HepG2 (cell line): ENCODE results near the gene IQCB1. TPM values are rescaled to one million over a fixed set of nuclear protein-coding genes. Genes with fewer than 3 reads are reported as not detected.

Experiments
- ATAC-seq: fragments of 200-7000 bp; cut with Tn5 transposase; 3 replicates; pipeline ENCODE4 v1.9.1; 2020; ENCODE audit warnings: mild to moderate bottlenecking, moderate library complexity
- BruUV-seq: library from RNA; stranded (reverse); fragments of 400-500 nt; replicated peaks from 2 replicates; lab custom pipeline; 2021; lab: Mats Ljungman, UMichigan
- CTCF ChIA-PET: fragments of 300-600 bp; formaldehyde crosslinking; extraction: SDS; loops from one replicate; lab custom pipeline; 2021; ENCODE audit warnings: low total read pairs, inconsistent platforms, low intra/inter-chr PET ratio; lab: Yijun Ruan, JAX
- POLR2A ChIA-PET: fragments of 350-600 bp; sonication (Branson Sonifier 250); formaldehyde crosslinking; loops from one replicate; lab custom pipeline; 2020; ENCODE audit warnings: antibody characterized with exemption, inconsistent platforms; lab: Yijun Ruan, JAX
- DNase-seq: peaks from one replicate; pipeline ENCODE4 v3.0.0-alpha.2; 2015; ENCODE audit warnings: low spot score
- FAIRE-seq: peaks from 3 replicates; lab custom pipeline; 2011; peaks lifted over from hg19 to GRCh38; lab: Jason Lieb, UNC
- H2AFZ ChIP-seq: one replicate; pipeline ENCODE4 v1.6.1; 2011; ENCODE audit warnings: low read length, inconsistent platforms
- H3K27ac ChIP-seq: fragments of 300-600 bp; 3 replicates; pipeline ENCODE4 v1.8.0; 2011; ENCODE audit warnings: mixed run types, mild to moderate bottlenecking, mixed read lengths, low read length, inconsistent platforms; ENCODE audit not compliant: insufficient read depth; ENCODE audit errors: extremely low read length
- H3K27me3 ChIP-seq, 2 experiments: fragments of 200-600 bp in 1 of 2; 2 replicates in 1 of 2; 3 replicates in 1 of 2; pipeline versions ENCODE4 v1.6.0 to v1.8.0; 2011; ENCODE audit warnings: low read length in 2 of 2, mild to moderate bottlenecking in 2 of 2, moderate library complexity in 2 of 2, inconsistent platforms in 1 of 2; ENCODE audit not compliant: insufficient read depth in 2 of 2, control insufficient read depth in 1 of 2
- H3K36me3 ChIP-seq, 2 experiments: fragments of 200-600 bp in 1 of 2; replicated peaks in 1 of 2; 2 replicates in 1 of 2; 3 replicates in 1 of 2; pipeline versions ENCODE4 v1.5.1 to v1.8.0; 2011; ENCODE audit warnings: low read length in 2 of 2, inconsistent platforms in 1 of 2; ENCODE audit not compliant: insufficient read depth in 2 of 2, control insufficient read depth in 1 of 2
- H3K4me1 ChIP-seq: 2 replicates; pipeline ENCODE4 v1.5.1; 2012; ENCODE audit warnings: low read length, inconsistent platforms; ENCODE audit not compliant: insufficient read depth
- H3K4me2 ChIP-seq: 2 replicates; pipeline ENCODE4 v1.6.0; 2011; ENCODE audit warnings: low read depth, low read length, inconsistent platforms
- H3K4me3 ChIP-seq, 3 experiments: fragments of 200-600 bp in 1 of 3; sonication (generic), shearing (Covaris generic) in 1 of 3; replicated peaks in 1 of 3; 2 replicates each; pipeline ENCODE4 v1.5.1; 2011 to 2016; ENCODE audit warnings: low read length in 3 of 3, inconsistent platforms in 2 of 3, low read depth in 2 of 3, mild to moderate bottlenecking in 2 of 3, control low read depth in 1 of 3, mixed read lengths in 1 of 3; ENCODE audit not compliant: insufficient read depth in 1 of 3
- H3K79me2 ChIP-seq: one replicate; pipeline ENCODE4 v1.6.1; 2011; ENCODE audit warnings: low read length, inconsistent platforms; ENCODE audit not compliant: insufficient read depth
- H3K9ac ChIP-seq: 2 replicates; pipeline ENCODE4 v1.6.0; 2011; ENCODE audit warnings: mild to moderate bottlenecking, low read depth, low read length, inconsistent platforms; ENCODE audit not compliant: insufficient read depth
- H3K9me3 ChIP-seq: 2 replicates; pipeline ENCODE4 v1.5.1; 2012; ENCODE audit warnings: mild to moderate bottlenecking, low read length
- H4K20me1 ChIP-seq: 2 replicates; pipeline ENCODE4 v1.6.0; 2011; ENCODE audit warnings: inconsistent platforms, mild to moderate bottlenecking, low read length, moderate library complexity; ENCODE audit not compliant: insufficient read depth
- ASH2L ChIP-seq: fragments of 300-600, 200-600 bp; sonication (generic); IDR thresholded peaks from 2 replicates; pipeline ENCODE4 v1.7.0; 2017; ENCODE audit warnings: low read depth, mild to moderate bottlenecking, moderate library complexity, mixed read lengths, low read length; ENCODE audit not compliant: insufficient read length
- KAT7 ChIP-seq: IDR thresholded peaks from 2 replicates; pipeline ENCODE4 v1.6.1; 2018; ENCODE audit warnings: borderline replicate concordance, missing compliant biosample characterization
- MED1 ChIP-seq: sonication (generic); formaldehyde crosslinking; IDR thresholded peaks from 2 replicates; pipeline ENCODE4 v1.4.0; 2020; ENCODE audit warnings: missing genetic modification reagents
- MYPOP ChIP-seq: sonication (generic); formaldehyde crosslinking; IDR thresholded peaks from 2 replicates; pipeline ENCODE4 v1.8.1; 2023; ENCODE audit warnings: mild to moderate bottlenecking, moderate library complexity, missing genetic modification reagents
- NCOA5 ChIP-seq: sonication (generic); formaldehyde crosslinking; IDR thresholded peaks from 2 replicates; pipeline ENCODE4 v1.4.0; 2020; ENCODE audit warnings: missing genetic modification reagents
- POLR2AphosphoS2 ChIP-seq: IDR thresholded peaks from 2 replicates; pipeline ENCODE4 v1.6.1; 2011; ENCODE audit warnings: low read depth, low read length, improper control_type of control experiment
- RBAK ChIP-seq: sonication (generic); formaldehyde crosslinking; IDR thresholded peaks from 2 replicates; pipeline ENCODE4 v1.5.1; 2020; ENCODE audit warnings: mild to moderate bottlenecking, missing genetic modification reagents
- SAFB2 ChIP-seq: sonication (generic); formaldehyde crosslinking; IDR thresholded peaks from 2 replicates; pipeline ENCODE4 v1.5.1; 2020; ENCODE audit warnings: missing genetic modification reagents, low read depth, mild to moderate bottlenecking, borderline replicate concordance
- SPEN ChIP-seq: sonication (generic); formaldehyde crosslinking; IDR thresholded peaks from 2 replicates; pipeline ENCODE4 v1.5.1; 2020; ENCODE audit warnings: low read depth, mild to moderate bottlenecking, missing genetic modification reagents
- TBX2 ChIP-seq: sonication (generic); formaldehyde crosslinking; IDR thresholded peaks from 2 replicates; pipeline ENCODE4 v1.5.0; 2020; ENCODE audit warnings: missing genetic modification reagents, mild to moderate bottlenecking, borderline replicate concordance
- WIZ ChIP-seq: sonication (generic); formaldehyde crosslinking; IDR thresholded peaks from 2 replicates; pipeline ENCODE4 v1.5.1; 2020; ENCODE audit warnings: mild to moderate bottlenecking, missing genetic modification reagents
- ZNF605 ChIP-seq: sonication (generic); formaldehyde crosslinking; IDR thresholded peaks from 2 replicates; pipeline ENCODE4 v1.8.0; 2022; ENCODE audit warnings: mild to moderate bottlenecking, missing genetic modification reagents
- ZNF644 ChIP-seq: IDR thresholded peaks from 2 replicates; pipeline ENCODE4 v1.6.1; 2016; ENCODE audit warnings: low read depth
- ZNF768 ChIP-seq: sonication (generic); formaldehyde crosslinking; IDR thresholded peaks from 2 replicates; pipeline ENCODE4 v1.4.0; 2020; ENCODE audit warnings: missing genetic modification reagents
- WGBS: methylation state at CpG from one replicate; pipeline ENCODE4 v1.1.6; 2017; ENCODE audit warnings: low lambda C conversion rate; 5-methylcytosine and 5-hydroxymethylcytosine counted together
- in situ Hi-C: cut with HindIII; loops from 2 replicates; pipeline ENCODE4 v1.10.0; 2017; ENCODE audit warnings: low pct_unique_long_range_greater_than_20kb; ENCODE audit not compliant: extremely low pct_ligation_motif_present
- intact Hi-C: fragments of 100-400 bp; cut with micrococcal nuclease; formaldehyde crosslinking; loops from one replicate; pipeline ENCODE4 v1.10.0; 2022; ENCODE audit not compliant: unreplicated experiment
- polyA plus RNA-seq, 8 experiments: library from polyadenylated mRNA; depleted of rRNA in 3 of 8; stranded (reverse) in 7 of 8; unstranded in 1 of 8; fragments of >200 nt; fragmentation: Illumina TruSeq in 4 of 8; extraction: Trizol in 4 of 8; gene quantifications; 2 replicates each; pipeline versions ENCODE4 v1.2.1 to v1.2.3, GENCODE V29; 2011 to 2016; ENCODE audit warnings: low read depth in 4 of 8, missing spikeins in 1 of 8, mixed read lengths in 1 of 8; ENCODE audit not compliant: insufficient read depth in 1 of 8
- total RNA-seq, 5 experiments: library from RNA; depleted of rRNA; stranded (reverse); fragments of >200 nt; fragmentation: Illumina TruSeq; extraction: Trizol; gene quantifications; 2 replicates each; pipeline ENCODE4 v1.2.3, GENCODE V29; 2016; ENCODE audit warnings: low read depth in 1 of 5
- TF ChIP-seq, protein P1 (sequence below): sonication (generic); formaldehyde crosslinking; IDR thresholded peaks from 2 replicates; pipeline ENCODE4 v1.5.0; 2020; ENCODE audit warnings: missing genetic modification reagents
- TF ChIP-seq, protein P2 (sequence below): sonication (generic); formaldehyde crosslinking; IDR thresholded peaks from 2 replicates; pipeline ENCODE4 v1.5.1; 2020; ENCODE audit warnings: missing genetic modification reagents, mild to moderate bottlenecking, borderline replicate concordance

Gene IQCB1
- total and polyA plus RNA-seq, 2 of the 13 experiments (the other 11 are each of a cell fraction or from before 2014, with no cell fraction given), result 18.0 to 41.4 TPM

DNA sequence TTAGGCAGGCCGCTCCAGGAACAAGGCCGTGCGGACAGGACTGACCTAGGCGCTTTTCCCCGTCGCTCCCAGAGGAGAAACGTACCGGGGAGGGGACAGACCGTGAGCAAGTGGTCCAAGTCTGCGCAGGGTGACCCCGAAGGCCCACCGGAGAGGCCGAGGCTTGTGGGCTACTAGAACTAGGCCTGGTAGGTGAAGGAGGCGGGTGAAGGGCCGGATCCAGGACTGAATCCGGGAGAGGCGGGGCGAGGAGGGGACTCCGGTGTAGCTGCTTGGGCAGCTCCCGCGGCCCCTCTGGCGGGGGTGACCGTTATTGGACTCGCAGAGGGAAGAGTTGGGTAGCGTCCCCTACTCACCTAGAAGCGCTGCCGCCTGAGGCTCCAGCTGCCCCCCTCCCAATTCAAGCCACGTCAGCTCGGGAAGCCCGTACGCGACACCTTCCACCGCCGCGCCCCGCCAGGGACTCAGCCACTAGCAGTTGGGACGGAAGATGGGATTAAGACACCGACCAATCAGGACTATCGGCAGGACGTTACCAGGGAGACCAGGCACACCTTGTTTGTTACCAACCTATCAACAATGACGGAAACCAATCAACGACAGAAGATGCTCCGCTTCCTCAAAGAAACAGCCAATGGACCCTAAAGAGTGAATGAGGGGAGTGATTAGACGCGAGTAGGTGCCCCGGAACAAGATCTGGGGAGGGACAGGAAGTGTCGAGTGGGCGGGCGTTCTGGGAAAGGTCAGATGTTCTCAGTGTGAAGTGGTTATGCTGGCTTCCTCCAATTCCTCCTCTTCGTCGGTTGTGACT, 85.4 kb downstream of the IQCB1 start, which contains the start of gene GOLGB1:
TSS of gene GOLGB1 (minus strand) at position 466 of the 811 bp plus-strand sequence. CDS start 18,770 bp downstream, outside the sequence.
- Histone ChIP-seq H3K4me2 (peak within 1 kb of the TSS; percentile 78), H3K27ac (peak within 1 kb of the TSS; percentile 98), H3K79me2 (peaks cover 46% of the 10 kb centered on the region), H3K36me3 (0 out of 5 replicates have a peak, but pooled peaks cover 0 to 2% of the 10 kb centered on the region in 2 experiments), H2AFZ (peak within 1 kb of the TSS; percentile 39), H3K4me1 (peaks cover 15% of the 10 kb centered on the region), H3K9me3 (no peaks in the 10 kb centered on the region), H3K4me3 (peak within 1 kb of the TSS; percentile 90 to 97 (median 90)), H4K20me1 (peaks cover 25% of the 10 kb centered on the region), H3K27me3 (no peaks in the 10 kb centered on the region; a peak in 1 of 5 replicates), H3K9ac (peak within 1 kb of the TSS; percentile 99)
- ATAC-seq (peak; percentile 98), DNase-seq (peak; percentile 100), FAIRE-seq (peak; percentile 100)
- in situ Hi-C loops (no loop called here), intact Hi-C loops (loop anchor here (2.0 to 10.0 kb wide), 2 partner anchors 85 to 205 kb away; partner anchors contain the start of genes EAF2, IQCB1 and POLQ)
- POLR2A ChIA-PET, result interaction anchor here (0.9 to 1.0 kb wide), 2 partner anchors 23 to 85 kb away, joined by 3 to 4 read pairs; partner anchors contain the start of genes EAF2 and IQCB1
- CTCF ChIA-PET, result no interaction called here
- WGBS, result 0% methylated on average over 33 of the region's 51 CpGs
- BruUV-seq, result no TSS peak
- TF ChIP-seq SPEN (CRISPR knock-in tag), result peak; percentile 94
- TF ChIP-seq KAT7 (CRISPR knock-in tag), result no peak; the same call in 1 of the 2 replicates
- no peak for TF ChIP-seq RBAK (CRISPR knock-in tag)
- TF ChIP-seq MYPOP (CRISPR knock-in tag), result 0 out of 2 replicates have a peak, but pooled peaks have one; percentile 22
- TF ChIP-seq POLR2AphosphoS2, result peak; percentile 96; the same call in 1 of the 2 replicates
- TF ChIP-seq TBX2, result 0 out of 2 replicates have a peak, but pooled peaks have one; percentile 70
- TF ChIP-seq, protein P1, sequence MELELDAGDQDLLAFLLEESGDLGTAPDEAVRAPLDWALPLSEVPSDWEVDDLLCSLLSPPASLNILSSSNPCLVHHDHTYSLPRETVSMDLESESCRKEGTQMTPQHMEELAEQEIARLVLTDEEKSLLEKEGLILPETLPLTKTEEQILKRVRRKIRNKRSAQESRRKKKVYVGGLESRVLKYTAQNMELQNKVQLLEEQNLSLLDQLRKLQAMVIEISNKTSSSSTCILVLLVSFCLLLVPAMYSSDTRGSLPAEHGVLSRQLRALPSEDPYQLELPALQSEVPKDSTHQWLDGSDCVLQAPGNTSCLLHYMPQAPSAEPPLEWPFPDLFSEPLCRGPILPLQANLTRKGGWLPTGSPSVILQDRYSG (CRISPR knock-in tag), result 0 out of 2 replicates have a peak, but pooled peaks have one; percentile 36
- TF ChIP-seq NCOA5 (CRISPR knock-in tag), result no peak
- no peak; the same call in 1 of the 2 replicates for TF ChIP-seq SAFB2 (CRISPR knock-in tag)
- TF ChIP-seq ZNF605 (CRISPR knock-in tag), result 0 out of 2 replicates have a peak, but pooled peaks have one; percentile 26
- TF ChIP-seq ASH2L, result peak; percentile 94
- no peak; the same call in 1 of the 2 replicates for TF ChIP-seq WIZ (CRISPR knock-in tag)
- TF ChIP-seq, protein P2, sequence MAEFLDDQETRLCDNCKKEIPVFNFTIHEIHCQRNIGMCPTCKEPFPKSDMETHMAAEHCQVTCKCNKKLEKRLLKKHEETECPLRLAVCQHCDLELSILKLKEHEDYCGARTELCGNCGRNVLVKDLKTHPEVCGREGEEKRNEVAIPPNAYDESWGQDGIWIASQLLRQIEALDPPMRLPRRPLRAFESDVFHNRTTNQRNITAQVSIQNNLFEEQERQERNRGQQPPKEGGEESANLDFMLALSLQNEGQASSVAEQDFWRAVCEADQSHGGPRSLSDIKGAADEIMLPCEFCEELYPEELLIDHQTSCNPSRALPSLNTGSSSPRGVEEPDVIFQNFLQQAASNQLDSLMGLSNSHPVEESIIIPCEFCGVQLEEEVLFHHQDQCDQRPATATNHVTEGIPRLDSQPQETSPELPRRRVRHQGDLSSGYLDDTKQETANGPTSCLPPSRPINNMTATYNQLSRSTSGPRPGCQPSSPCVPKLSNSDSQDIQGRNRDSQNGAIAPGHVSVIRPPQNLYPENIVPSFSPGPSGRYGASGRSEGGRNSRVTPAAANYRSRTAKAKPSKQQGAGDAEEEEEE, result 0 out of 2 replicates have a peak, but pooled peaks have one; percentile 53
- peak; percentile 60; the same call in 1 of the 2 replicates for TF ChIP-seq ZNF768 (CRISPR knock-in tag)
- TF ChIP-seq MED1 (CRISPR knock-in tag), result peak; percentile 49
- no peak for TF ChIP-seq ZNF644 (CRISPR knock-in tag)
